NCI-H460 (cell line): ENCODE measurements around the gene SPAG9. TPM values are rescaled to one million over a fixed set of nuclear protein-coding genes. Genes with fewer than 3 reads are reported as not detected.
A peak's percentile ranks its signal among the peaks of the same experiment; 100 is the strongest.

ENCODE experiments used
- DNase-seq: peaks from one replicate; pipeline ENCODE4 v3.0.0-alpha.2; 2016; ENCODE audit warnings: low read depth; ENCODE audit errors: extremely low read depth
- polyA plus RNA-seq: library from polyadenylated mRNA; depleted of rRNA; stranded (reverse); fragments of >200 nt; gene quantifications from 2 replicates; pipeline ENCODE4 v1.2.3, GENCODE V29; 2014; cell fraction: nucleus; rRNA removed
- total RNA-seq: library from RNA; depleted of rRNA; stranded (reverse); fragments of >200 nt; shearing (Covaris generic); gene quantifications from 2 replicates; pipeline ENCODE4 v1.2.3, GENCODE V29; 2014; rRNA removed

Gene SPAG9
- 66.5 and 67.8 TPM in 2 replicates for total RNA-seq
- polyA plus RNA-seq = 53.5 and 101 TPM in 2 replicates

DNA sequence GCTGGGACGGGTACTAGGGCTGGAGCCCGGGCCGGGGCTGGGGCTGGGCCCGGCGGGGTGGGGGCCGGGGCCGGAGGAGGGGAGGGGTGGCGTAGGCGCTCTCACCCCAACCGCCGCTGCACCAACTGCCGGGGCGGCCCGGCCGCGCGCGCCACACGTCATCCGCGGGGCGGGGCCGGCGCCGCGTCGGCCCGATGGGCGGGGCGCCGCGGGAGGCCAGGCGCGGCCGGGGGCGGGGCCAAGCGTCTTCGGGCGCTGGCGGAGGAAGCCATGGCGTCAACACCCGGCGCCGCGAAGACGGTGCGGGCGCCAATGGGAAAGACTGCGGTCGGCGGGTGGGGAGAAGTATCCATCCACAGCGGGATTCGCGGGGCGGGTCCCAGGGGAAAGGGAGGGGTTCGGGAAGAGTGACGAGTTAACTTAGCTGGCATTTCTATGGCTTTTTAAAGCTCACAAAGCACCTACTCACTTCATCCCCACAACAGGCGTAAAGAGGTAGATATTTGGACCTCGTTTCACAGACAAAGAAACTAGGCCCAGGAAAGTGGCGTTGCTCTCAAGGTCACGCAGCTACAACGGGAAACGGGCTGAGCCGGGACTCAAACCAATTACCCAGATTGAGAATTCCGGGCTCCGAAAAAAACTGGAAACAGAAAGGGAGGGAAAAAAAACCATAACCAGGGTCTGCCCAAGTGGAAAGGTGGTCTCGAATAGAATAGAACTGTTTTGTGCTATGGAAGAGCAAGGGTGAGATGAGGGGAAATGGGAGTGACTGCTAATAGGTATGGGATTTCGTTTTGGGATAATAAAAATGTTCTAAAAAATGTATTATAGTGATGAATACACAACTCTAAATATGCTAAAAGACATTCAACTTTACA, at the start of gene SPAG9:
Gene SPAG9, minus strand, starts transcription at position 130 of the 881 bp plus-strand sequence. CDS start 212 bp downstream, outside the sequence.
- peak; percentile 96 for DNase-seq

DNA sequence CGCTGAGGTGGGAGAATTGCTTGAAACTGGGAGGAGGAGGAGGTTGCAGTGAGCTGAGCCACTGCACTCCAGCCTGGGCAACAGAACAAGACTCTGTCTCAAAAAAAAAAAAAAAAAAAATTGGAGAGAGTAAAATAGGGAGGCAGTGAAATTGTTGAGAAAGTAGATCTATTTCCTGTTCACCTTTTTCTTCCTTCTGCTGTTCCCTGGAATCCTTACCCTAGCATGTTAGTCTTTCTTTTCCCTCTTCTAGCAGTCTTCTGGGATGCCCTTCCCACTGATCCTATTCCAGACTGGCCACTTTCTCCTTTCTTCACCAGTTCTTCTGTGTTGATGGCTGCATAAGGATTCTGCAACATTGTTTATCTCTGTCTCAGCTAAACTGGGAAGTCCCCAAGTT, 48.7 kb upstream of the SPAG9 start:
- no peak for DNase-seq

DNA sequence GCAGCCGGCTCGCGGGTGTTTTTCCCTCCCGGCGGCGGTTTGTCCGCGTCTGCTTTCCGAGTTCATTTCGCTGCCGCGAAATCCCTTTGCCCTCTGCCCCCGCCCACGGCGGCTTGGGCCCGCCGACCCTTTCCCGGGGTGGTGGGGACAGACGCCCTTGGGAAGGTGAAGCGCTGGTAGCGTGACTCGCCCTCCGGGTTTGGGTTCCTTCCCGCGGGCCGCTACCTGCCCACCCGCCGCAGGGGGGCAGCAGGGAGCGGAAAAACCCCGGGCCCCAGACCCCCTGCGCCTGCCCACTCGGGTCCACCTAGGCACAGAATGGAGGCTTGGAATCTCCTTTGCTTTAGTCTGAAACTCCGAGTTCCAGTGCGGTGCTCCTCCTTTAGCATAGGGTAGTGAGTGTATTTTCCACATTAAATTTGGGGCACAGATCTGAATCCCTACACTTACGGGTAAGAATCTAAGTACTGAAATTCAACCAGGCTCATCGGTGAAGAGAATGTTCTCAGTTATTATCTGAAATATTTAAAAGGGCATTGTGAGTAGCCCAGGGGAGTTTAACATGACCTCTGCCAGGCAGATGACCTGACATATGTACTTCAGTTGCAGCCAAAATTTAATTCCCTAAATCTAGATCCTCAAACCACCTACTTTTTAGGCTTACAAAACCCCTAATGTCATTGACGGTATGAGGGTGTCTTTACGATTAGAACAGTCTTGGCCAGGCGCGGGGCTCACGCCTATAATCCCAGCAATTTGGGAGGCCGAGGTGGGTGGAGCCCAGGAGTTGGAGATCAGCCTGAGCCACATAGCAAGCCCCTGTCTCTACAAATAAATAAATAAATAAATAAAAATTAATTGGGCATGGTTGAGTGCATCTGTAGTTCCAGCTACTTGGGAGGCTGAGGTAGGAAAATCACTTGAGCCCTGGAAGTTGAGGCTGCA, 46.6 kb upstream of the SPAG9 start:
- peak; percentile 49 for DNase-seq

GRCh38 chr17:51166198-51166986, 45.7 kb upstream of the SPAG9 start, which contains the start of gene NME2:
Gene NME2 (plus strand): TSS chr17:51166411. CDS start chr17:51166831, 420 bp downstream.
- DNase-seq = peak; percentile 84

DNA sequence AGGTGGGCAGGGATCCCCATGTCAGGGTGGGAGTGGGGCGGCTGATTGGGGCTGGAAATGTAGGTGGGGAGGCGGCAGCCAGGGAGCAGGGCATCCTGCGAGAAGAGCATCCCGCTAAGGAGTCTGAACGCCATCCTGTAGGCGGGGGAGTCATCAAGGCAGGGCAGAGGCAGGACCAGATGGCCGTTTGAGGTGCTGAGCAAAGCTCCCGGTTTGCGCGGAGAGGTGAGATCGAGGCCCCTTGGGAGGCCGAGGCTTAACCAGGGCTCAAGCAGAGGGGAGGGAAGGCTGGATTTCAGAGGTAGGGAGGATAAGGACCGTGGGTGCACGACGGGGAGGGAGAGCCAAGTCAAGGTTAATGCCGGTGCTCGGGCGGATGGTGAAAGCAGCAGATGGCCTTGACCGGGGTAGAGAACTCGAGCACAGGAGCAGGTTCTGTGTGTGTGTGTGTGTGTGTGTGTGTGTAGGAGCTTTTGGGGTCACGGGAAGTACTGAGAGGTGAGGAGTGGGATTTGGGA, 45.1 kb upstream of the SPAG9 start:
- no peak for DNase-seq

GRCh38 chr17:51164911-51165679, 44.4 kb upstream of the SPAG9 start:
- no peak for DNase-seq

DNA sequence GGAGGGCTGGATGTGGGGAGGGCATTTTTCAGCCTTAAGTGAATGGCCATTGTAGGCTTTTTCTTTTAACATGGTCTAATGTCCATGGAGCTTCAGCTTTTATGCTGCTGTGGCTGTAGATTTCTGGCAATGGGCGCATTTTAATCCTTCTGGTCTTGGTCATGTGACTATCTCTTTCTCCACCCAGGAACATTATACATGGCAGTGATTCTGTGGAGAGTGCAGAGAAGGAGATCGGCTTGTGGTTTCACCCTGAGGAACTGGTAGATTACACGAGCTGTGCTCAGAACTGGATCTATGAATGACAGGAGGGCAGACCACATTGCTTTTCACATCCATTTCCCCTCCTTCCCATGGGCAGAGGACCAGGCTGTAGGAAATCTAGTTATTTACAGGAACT, 40.9 kb upstream of the SPAG9 start:
- no peak for DNase-seq

GRCh38 chr17:51159604-51160003, 38.9 kb upstream of the SPAG9 start:
- no peak for DNase-seq

DNA sequence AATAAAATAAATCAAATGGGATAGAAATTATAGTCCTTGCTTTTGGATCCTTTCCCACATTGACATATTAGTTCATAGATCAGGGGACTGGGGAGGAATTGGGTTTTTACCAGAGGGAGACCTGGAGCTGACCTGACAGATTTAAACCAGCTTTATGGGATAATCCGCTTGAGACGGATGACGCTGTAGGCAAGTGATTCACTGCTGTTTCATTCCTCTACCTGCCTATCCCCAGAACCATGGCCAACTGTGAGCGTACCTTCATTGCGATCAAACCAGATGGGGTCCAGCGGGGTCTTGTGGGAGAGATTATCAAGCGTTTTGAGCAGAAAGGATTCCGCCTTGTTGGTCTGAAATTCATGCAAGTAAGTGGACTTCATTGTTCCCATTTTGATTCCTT, 34.7 kb upstream of the SPAG9 start:
- DNase-seq = no peak

GRCh38 chr17:51154176-51154575, 33.5 kb upstream of the SPAG9 start:
- DNase-seq = no peak

GRCh38 chr17:51153210-51154072, 32.8 kb upstream of the SPAG9 start, which contains the start of gene NME1:
Gene NME1 (plus strand): TSS chr17:51153559. CDS start chr17:51155655, 2,096 bp downstream.
- DNase-seq = peak; percentile 100

DNA sequence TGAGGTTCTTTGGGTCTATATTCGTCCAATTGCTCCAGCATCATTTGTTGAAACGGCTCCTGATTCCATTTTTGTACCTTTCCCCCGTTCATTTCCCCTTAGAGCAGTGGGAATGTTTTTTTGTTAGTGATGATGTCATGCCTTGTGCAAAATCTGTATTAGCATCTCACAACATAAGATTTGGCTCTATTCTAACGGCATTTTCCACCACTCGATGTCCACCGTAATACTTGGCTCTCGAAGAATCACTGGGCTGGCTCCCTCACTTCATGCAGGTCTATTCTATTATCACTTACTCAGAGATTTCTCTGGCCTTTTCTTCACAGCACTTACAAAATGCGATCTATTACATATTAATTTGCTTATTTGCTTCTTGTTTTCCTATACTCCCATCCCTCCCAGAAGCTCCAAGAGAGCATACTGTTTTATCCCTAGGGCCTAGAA, 32.1 kb upstream of the SPAG9 start:
- DNase-seq = no peak

GRCh38 chr17:51150932-51151331, 30.3 kb upstream of the SPAG9 start:
- no peak for DNase-seq

- no peak for DNase-seq
Measured at GRCh38 chr17:51149163-51149562, 28.5 kb upstream of the SPAG9 start.

- no peak for DNase-seq
Measured at GRCh38 chr17:51147650-51148049, 27.0 kb upstream of the SPAG9 start.

DNA sequence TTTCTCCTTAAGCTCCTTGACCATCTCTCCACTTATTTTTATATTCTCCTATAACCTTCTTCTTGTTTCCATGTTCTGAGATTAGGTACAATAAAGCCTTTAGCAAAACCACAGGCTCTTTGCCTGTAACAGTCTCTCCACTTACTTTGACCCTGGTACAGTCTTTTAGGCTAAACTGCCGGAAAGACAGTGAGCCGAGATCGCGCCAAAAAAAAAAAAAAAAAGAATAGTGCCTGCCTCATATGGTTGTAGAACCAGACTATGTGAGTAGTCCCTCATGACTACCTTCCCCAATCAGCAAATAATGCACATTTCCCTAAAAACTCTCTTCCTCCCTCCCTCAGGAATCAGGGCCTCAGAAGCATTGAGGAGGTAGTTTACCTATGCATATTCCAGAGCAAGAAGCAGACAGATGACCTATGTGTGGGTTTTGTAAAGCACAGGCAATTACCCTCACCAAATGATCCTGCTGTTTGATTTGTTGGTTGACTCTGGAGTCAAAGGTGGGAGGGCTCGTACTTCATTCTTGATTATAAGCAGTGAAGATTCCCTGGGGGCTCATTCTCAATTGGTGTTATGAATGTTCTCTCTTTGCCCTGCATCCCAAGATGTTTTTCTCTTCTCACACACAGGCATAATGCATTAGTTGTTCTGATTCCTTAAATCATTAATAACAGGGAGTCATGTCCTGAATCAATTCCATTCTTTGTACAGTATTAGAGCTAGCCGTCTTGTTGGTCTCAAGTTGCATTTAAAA, 23.8 kb upstream of the SPAG9 start:
- DNase-seq = no peak

GRCh38 chr17:51142597-51142996, 21.9 kb upstream of the SPAG9 start:
- DNase-seq = no peak
